Aorta (tissue), 5 donors: Measurements from ENCODE around the gene ZMYM3. TPM values are rescaled to one million over a fixed set of nuclear protein-coding genes. Genes with fewer than 3 reads are reported as not detected.
"Not testable (repeated sequence)": the region's sequence is repeated elsewhere in the genome, so short reads cannot be mapped to it uniquely, and the experiment has no call there.

Source experiments
- ATAC-seq: fragments of 200-7000 bp; cut with Tn5 transposase; one replicate; pipeline ENCODE4 v1.9.1; 2022; ENCODE audit warnings: moderate library complexity; ENCODE audit not compliant: low FRiP score
- DNase-seq, 2 donors: peaks; one replicate each; pipeline ENCODE4 v3.0.0-alpha.2; 2020
- H3K27ac ChIP-seq, 2 donors: one replicate each; pipeline ENCODE4 v1.5.1; 2013; ENCODE audit warnings: low read length in 2 of 2, mild to moderate bottlenecking in 2 of 2, moderate library complexity in 2 of 2, control low read depth in 1 of 2, inconsistent platforms in 1 of 2, low read depth in 1 of 2
- H3K27me3 ChIP-seq, 2 donors: one replicate each; pipeline ENCODE4 v1.6.1; 2013; ENCODE audit warnings: control low read depth in 1 of 2, low read length in 1 of 2, mild to moderate bottlenecking in 1 of 2, moderate library complexity in 1 of 2; ENCODE audit not compliant: insufficient read depth in 2 of 2, control insufficient read depth in 1 of 2
- H3K36me3 ChIP-seq, 2 donors: one replicate each; pipeline ENCODE4 v1.6.1; 2013; ENCODE audit warnings: control low read depth in 1 of 2, low read length in 1 of 2, mild to moderate bottlenecking in 1 of 2; ENCODE audit not compliant: insufficient read depth in 2 of 2, control insufficient read depth in 1 of 2
- H3K4me1 ChIP-seq, 2 donors: one replicate each; pipeline ENCODE4 v1.6.1; 2013; ENCODE audit warnings: low read length in 2 of 2, control low read depth in 1 of 2, mild to moderate bottlenecking in 1 of 2, moderate library complexity in 1 of 2; ENCODE audit not compliant: insufficient read depth in 2 of 2, control insufficient read depth in 1 of 2
- H3K4me3 ChIP-seq, 2 donors: one replicate each; pipeline ENCODE4 v1.5.1; 2013; ENCODE audit warnings: low read length in 2 of 2, control low read depth in 1 of 2, mild to moderate bottlenecking in 1 of 2
- H3K9me3 ChIP-seq: one replicate; pipeline ENCODE4 v1.6.1; 2013; ENCODE audit warnings: mild to moderate bottlenecking, low read length; ENCODE audit not compliant: control insufficient read depth
- WGBS, 2 donors: extraction: QIAGEN DNeasy Blood & Tissue Kit; methylation state at CpG; one replicate each; pipeline ENCODE4 v1.1.7; 2013; 5-methylcytosine and 5-hydroxymethylcytosine counted together
- intact Hi-C, 2 donors: fragments of 100-400 bp; cut with DNase I; formaldehyde crosslinking; loops; one replicate each; pipeline versions ENCODE4 v1.14.2 to v1.15.0; 2022
- polyA plus RNA-seq, 2 donors: library from polyadenylated mRNA; stranded (reverse); fragments of 200-250 nt; gene quantifications; one replicate each; pipeline ENCODE4 v1.2.3, GENCODE V29; 2013
- total RNA-seq, 2 donors: library from RNA; stranded (reverse); fragmentation: NEBNext Ultra II Directional; extraction: Animal tissue kit (Norgen Biotek cat#: 25700); gene quantifications; one replicate each; pipeline ENCODE4 v1.2.1, GENCODE V29; 2021
- donor health status: healthy with polysubstance abuse.
- donor health status: Bipolar disorder and iron deficiency.
- donor health status: DM: no; HTN: no; CAD: no.
- donor health status: DM: no; HTN: no; CAD: no.
- donor health status: DM: yes; HTN: yes; CAD: no.

ZMYM3 gene
- total and polyA plus RNA-seq, 4 donors = 3.8 to 26.0 (median 15.4) TPM

GRCh38 chrX:71268624-71269023 is 14.7 kb upstream of the ZMYM3 start:
- DNase-seq, H3K9me3 ChIP-seq, H3K36me3 ChIP-seq, H3K4me3 ChIP-seq, intact Hi-C loops, H3K27ac ChIP-seq, H3K27me3 ChIP-seq, ATAC-seq, H3K4me1 ChIP-seq: not testable (repeated sequence)

GRCh38 chrX:71256856-71257255 is 2.9 kb upstream of the ZMYM3 start:
- H3K4me3 ChIP-seq = no peak overlapping the region
- no peaks in the 10 kb centered on the region for H3K27me3 ChIP-seq
- no peak overlapping the region for H3K27ac ChIP-seq
- DNase-seq (no peak), ATAC-seq (no peak)
- intact Hi-C loops = loop anchor here in 1 of 2 donors (10.0 kb wide), 1 partner anchor 108 kb away; the partner anchor contains the start of gene TAF1
- no peaks in the 10 kb centered on the region for H3K9me3 ChIP-seq
- no peaks in the 10 kb centered on the region for H3K4me1 ChIP-seq
- WGBS, 2 donors = 88 to 93% methylated on average over 4 of the region's 4 CpGs
- no peaks in the 10 kb centered on the region for H3K36me3 ChIP-seq

- intact Hi-C loops = loop anchor here in 1 of 2 donors (10.0 kb wide), 1 partner anchor 109 kb away; the partner anchor contains the start of gene TAF1
- ATAC-seq = no peak
These were observed 2.1 kb upstream of the ZMYM3 start for GRCh38 chrX:71256051-71256450.

GRCh38 chrX:71253253-71254091 is 468 bp downstream of the ZMYM3 start:
- DNase-seq (peak; percentile 55 to 83), ATAC-seq (no peak)
- peak overlapping the region in 1 of 2 donors; percentile 35 for H3K27ac ChIP-seq
- peak overlapping the region; percentile 41 to 60 for H3K4me3 ChIP-seq
- H3K36me3 ChIP-seq = peaks cover 0 to 4% of the 10 kb centered on the region in 2 donors
- WGBS, 2 donors = 1 to 24% methylated on average over 33 to 35 of the region's 35 CpGs
- no peaks in the 10 kb centered on the region for H3K9me3 ChIP-seq
- H3K27me3 ChIP-seq = no peaks in the 10 kb centered on the region
- intact Hi-C loops = loop anchor here in 1 of 2 donors (10.0 kb wide), 1 partner anchor 111 kb away; the partner anchor contains the start of gene TAF1
- no peaks in the 10 kb centered on the region for H3K4me1 ChIP-seq

More at GRCh38 chrX:71256051-71256450, 2.1 kb upstream of the ZMYM3 start:
- Histone ChIP-seq H3K4me3 (no peak overlapping the region), H3K27ac (no peak overlapping the region), H3K4me1 (no peaks in the 10 kb centered on the region), H3K9me3 (no peaks in the 10 kb centered on the region), H3K36me3 (no peaks in the 10 kb centered on the region), H3K27me3 (no peaks in the 10 kb centered on the region)
- DNase-seq = no peak
- 66 to 68% methylated on average over 6 of the region's 6 CpGs for WGBS, 2 donors

- DNase-seq (no peak), ATAC-seq (no peak)
- Histone ChIP-seq H3K36me3 (peaks cover 0 to 6% of the 10 kb centered on the region in 2 donors), H3K4me3 (no peak overlapping the region), H3K27me3 (no peaks in the 10 kb centered on the region), H3K4me1 (no peaks in the 10 kb centered on the region), H3K27ac (no peak overlapping the region), H3K9me3 (no peaks in the 10 kb centered on the region)
- intact Hi-C loops = loop anchor here in 1 of 2 donors (10.0 kb wide), 1 partner anchor 113 kb away; the partner anchor contains the start of gene TAF1
- 61 to 83% methylated on average over 2 of the region's 2 CpGs for WGBS, 2 donors
These were observed 1.7 kb downstream of the ZMYM3 start for GRCh38 chrX:71252221-71252620.

GRCh38 chrX:71251466-71251973 is 2.4 kb downstream of the ZMYM3 start:
- no peak overlapping the region for H3K27ac ChIP-seq
- ATAC-seq (no peak), DNase-seq (peak in 1 of 2 donors; percentile 55)
- H3K36me3 ChIP-seq = peaks cover 0 to 6% of the 10 kb centered on the region in 2 donors
- 34 to 48% methylated on average over 8 of the region's 8 CpGs for WGBS, 2 donors
- H3K4me1 ChIP-seq = no peaks in the 10 kb centered on the region
- no peaks in the 10 kb centered on the region for H3K27me3 ChIP-seq
- no peak overlapping the region for H3K4me3 ChIP-seq
- H3K9me3 ChIP-seq = no peaks in the 10 kb centered on the region
- intact Hi-C loops = loop anchor here in 1 of 2 donors (10.0 kb wide), 1 partner anchor 113 kb away; the partner anchor contains the start of gene TAF1

- 71 to 78% methylated on average over 9 of the region's 9 CpGs for WGBS, 2 donors
- intact Hi-C loops = loop anchor here in 1 of 2 donors (10.0 kb wide), 1 partner anchor 114 kb away; the partner anchor contains the start of gene TAF1
- Histone ChIP-seq H3K4me1 (no peaks in the 10 kb centered on the region), H3K27ac (no peak overlapping the region), H3K4me3 (no peak overlapping the region), H3K27me3 (no peaks in the 10 kb centered on the region), H3K36me3 (peaks cover 0 to 6% of the 10 kb centered on the region in 2 donors), H3K9me3 (no peaks in the 10 kb centered on the region)
- DNase-seq (no peak), ATAC-seq (no peak)
These were observed 3.1 kb downstream of the ZMYM3 start for GRCh38 chrX:71250841-71251240.

- Histone ChIP-seq H3K36me3 (peaks cover 0 to 13% of the 10 kb centered on the region in 2 donors), H3K27me3 (no peaks in the 10 kb centered on the region), H3K4me3 (no peak overlapping the region), H3K27ac (no peak overlapping the region), H3K9me3 (no peaks in the 10 kb centered on the region), H3K4me1 (no peaks in the 10 kb centered on the region)
- WGBS, 2 donors = 81% methylated on average over 2 of the region's 2 CpGs
- ATAC-seq (no peak), DNase-seq (no peak)
- intact Hi-C loops = no loop called here
These were observed 8.8 kb downstream of the ZMYM3 start for GRCh38 chrX:71245159-71245558.
